A549 (cell line): ENCODE data around the gene FDXACB1.

Experiments used
- CEBPB ChIP-seq, 2 experiments: fragments of >200 bp in 1 of 2; sonication (Bioruptor Twin) in 1 of 2; formaldehyde crosslinking in 1 of 2; IDR thresholded peaks; 2 replicates each; pipeline ENCODE4 v1.6.1; 2012 to 2016
- EP300 ChIP-seq, 2 experiments: fragments of >200 bp; sonication (Bioruptor Twin); formaldehyde crosslinking; IDR thresholded peaks; 2 replicates in 1 of 2; 3 replicates in 1 of 2; pipeline ENCODE4 v1.6.1; 2016 to 2017
- MAFK ChIP-seq: fragments of 450-650 bp; IDR thresholded peaks from 2 replicates; pipeline ENCODE4 v1.6.1; 2014; ENCODE audit not compliant: partially characterized antibody
- MYC ChIP-seq: IDR thresholded peaks from 2 replicates; pipeline ENCODE4 v1.6.1; 2012; ENCODE audit warnings: mild to moderate bottlenecking, inconsistent platforms, low read length, improper control_type of control experiment, borderline replicate concordance
- POLR2A ChIP-seq: IDR thresholded peaks from 2 replicates; pipeline ENCODE4 v1.6.1; 2012; ENCODE audit warnings: mild to moderate bottlenecking, low read length
- RAD21 ChIP-seq, 2 experiments: fragments of >200 bp in 1 of 2; sonication (Bioruptor Twin) in 1 of 2; formaldehyde crosslinking in 1 of 2; IDR thresholded peaks in 1 of 2; conservative IDR thresholded peaks in 1 of 2; 2 replicates in 1 of 2; 3 replicates in 1 of 2; pipeline ENCODE4 v1.6.1; 2012 to 2018; ENCODE audit warnings: inconsistent platforms in 1 of 2
- TF ChIP-seq, protein P1 (sequence below): fragments of >200 bp; sonication (Bioruptor Twin); formaldehyde crosslinking; IDR thresholded peaks from 3 replicates; pipeline ENCODE4 v1.5.1; 2016
- TF ChIP-seq, protein P2 (sequence below): IDR thresholded peaks from 2 replicates; pipeline ENCODE4 v1.6.1; 2012
- TF ChIP-seq, protein P3 (sequence below): IDR thresholded peaks from 2 replicates; pipeline ENCODE4 v1.6.1; 2012
- TF ChIP-seq, protein P4 (sequence below): fragments of 150-350 bp; IDR thresholded peaks from 2 replicates; pipeline ENCODE4 v1.6.1; 2014; ENCODE audit warnings: low read depth, mild to moderate bottlenecking, low read length

DNA sequence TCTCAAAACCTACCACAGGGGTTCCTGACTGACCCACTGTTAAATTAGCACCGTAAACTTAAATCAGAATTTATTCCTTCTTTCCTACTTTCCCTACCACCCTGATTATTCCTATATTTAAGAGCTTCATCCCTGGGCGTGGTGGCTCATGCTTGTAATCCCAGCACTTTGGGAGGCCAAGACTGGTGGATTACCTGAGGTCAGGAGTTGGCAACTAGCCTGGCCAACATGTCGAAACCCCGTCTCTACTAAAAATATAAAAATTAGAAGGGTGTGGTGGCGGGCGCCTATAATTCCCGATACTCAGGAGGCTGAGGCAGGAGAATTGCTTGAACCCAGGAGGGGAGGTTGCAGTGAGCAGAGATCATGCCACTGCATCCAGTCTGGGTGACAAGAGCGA is 27.9 kb downstream of the FDXACB1 start:
- TF ChIP-seq, protein P1, sequence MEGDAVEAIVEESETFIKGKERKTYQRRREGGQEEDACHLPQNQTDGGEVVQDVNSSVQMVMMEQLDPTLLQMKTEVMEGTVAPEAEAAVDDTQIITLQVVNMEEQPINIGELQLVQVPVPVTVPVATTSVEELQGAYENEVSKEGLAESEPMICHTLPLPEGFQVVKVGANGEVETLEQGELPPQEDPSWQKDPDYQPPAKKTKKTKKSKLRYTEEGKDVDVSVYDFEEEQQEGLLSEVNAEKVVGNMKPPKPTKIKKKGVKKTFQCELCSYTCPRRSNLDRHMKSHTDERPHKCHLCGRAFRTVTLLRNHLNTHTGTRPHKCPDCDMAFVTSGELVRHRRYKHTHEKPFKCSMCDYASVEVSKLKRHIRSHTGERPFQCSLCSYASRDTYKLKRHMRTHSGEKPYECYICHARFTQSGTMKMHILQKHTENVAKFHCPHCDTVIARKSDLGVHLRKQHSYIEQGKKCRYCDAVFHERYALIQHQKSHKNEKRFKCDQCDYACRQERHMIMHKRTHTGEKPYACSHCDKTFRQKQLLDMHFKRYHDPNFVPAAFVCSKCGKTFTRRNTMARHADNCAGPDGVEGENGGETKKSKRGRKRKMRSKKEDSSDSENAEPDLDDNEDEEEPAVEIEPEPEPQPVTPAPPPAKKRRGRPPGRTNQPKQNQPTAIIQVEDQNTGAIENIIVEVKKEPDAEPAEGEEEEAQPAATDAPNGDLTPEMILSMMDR = no peak
- no peak for TF ChIP-seq CEBPB (IDR thresholded peaks at IDR 0.05)
- TF ChIP-seq, protein P2, sequence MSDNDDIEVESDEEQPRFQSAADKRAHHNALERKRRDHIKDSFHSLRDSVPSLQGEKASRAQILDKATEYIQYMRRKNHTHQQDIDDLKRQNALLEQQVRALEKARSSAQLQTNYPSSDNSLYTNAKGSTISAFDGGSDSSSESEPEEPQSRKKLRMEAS = no peak
- TF ChIP-seq MYC = no peak
- TF ChIP-seq EP300 (IDR thresholded peaks at IDR 0.05) = no peak
- TF ChIP-seq, protein P3, sequence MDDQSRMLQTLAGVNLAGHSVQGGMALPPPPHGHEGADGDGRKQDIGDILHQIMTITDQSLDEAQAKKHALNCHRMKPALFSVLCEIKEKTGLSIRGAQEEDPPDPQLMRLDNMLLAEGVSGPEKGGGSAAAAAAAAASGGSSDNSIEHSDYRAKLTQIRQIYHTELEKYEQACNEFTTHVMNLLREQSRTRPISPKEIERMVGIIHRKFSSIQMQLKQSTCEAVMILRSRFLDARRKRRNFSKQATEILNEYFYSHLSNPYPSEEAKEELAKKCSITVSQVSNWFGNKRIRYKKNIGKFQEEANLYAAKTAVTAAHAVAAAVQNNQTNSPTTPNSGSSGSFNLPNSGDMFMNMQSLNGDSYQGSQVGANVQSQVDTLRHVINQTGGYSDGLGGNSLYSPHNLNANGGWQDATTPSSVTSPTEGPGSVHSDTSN = no peak
- no peak for TF ChIP-seq MAFK
- TF ChIP-seq POLR2A = no peak
- no peak for TF ChIP-seq RAD21 (conservative IDR thresholded peaks at IDR 0.05 in 1 of 2, IDR thresholded peaks at IDR 0.05 in 1 of 2)
- TF ChIP-seq, protein P4, sequence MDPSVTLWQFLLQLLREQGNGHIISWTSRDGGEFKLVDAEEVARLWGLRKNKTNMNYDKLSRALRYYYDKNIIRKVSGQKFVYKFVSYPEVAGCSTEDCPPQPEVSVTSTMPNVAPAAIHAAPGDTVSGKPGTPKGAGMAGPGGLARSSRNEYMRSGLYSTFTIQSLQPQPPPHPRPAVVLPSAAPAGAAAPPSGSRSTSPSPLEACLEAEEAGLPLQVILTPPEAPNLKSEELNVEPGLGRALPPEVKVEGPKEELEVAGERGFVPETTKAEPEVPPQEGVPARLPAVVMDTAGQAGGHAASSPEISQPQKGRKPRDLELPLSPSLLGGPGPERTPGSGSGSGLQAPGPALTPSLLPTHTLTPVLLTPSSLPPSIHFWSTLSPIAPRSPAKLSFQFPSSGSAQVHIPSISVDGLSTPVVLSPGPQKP = no peak
